GM03348 (cell line): ENCODE measurements around the gene C11orf42.
A peak's percentile ranks its signal among the peaks of the same experiment; 100 is the strongest.

Experiments used
- DNase-seq: peaks from one replicate; pipeline ENCODE4 v3.0.0; 2012; ENCODE audit warnings: low spot score

The C11orf42 gene, protein sequence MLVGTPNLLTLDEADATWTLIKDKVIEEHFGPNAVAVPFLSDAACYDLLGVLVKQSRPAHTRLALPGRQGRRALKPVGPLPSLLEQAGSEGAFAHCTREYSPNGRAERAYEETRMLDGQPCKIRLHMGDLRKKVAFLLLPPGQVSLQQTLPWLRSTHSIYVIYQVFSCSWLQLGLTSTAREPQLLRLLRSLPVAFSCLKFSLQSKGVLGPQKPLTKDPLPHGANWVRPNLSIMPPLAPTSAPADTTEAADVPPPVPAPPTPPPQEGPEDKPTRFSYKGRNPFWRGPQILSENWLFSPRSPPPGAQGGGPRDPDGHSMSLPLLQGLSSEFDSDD

DNA sequence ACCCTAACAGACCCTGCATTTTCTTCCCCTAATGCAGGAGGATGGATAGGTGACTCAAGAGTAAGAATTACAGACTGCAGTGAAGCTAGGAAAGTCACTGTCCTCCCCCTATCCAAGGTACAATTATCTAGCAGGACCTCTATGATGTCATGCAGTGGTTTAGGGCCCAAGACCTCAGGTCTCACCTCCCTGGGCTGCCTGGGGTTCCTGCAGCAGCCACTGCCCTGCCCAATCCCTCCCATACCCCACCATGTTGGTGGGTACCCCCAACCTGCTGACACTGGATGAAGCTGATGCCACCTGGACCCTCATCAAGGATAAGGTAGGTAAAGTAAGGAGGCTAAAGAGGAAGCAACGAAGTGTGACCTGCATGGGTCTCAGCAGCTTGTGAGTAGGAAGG, at the start of gene C11orf42:
Gene C11orf42 (plus strand): TSS at position 192 of the 400 bp plus-strand sequence. CDS start 59 bp downstream, at position 251.
- DNase-seq: no peak

DNA sequence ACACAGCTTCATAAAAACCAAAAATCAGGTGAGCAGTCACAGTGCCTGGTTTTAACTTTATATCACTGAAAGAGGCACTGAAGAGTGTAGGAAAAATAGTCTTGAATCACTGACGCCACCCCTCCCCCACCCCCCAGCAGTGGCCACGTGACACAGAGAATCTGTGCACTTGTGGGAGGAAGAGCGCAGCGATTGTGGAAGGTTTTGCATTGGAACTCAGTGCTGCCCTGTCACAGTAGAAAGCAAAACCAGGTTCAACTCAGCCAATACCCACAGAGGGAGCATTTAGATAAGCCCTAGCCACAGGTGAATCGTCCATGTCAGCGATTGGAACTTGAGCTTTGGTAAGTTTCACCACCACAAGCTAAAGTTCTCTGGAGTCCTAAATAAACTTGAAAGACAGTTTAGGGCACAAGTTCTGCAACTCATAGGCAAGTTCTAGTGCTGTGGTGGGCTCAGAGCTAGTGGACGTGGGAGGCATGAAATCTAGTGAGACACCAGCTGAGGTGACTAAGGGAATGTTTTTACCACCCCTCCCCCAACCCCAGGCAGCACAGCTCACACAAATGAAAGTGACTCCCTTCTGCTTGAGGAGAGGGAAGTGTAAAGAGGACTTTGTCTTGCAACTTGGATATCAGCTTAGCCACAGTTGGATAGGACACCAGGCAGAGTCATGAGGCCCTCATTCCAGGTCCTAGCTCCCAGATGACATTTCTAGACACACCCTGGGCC, 48.6 kb upstream of the C11orf42 start:
- DNase-seq: no peak

DNA sequence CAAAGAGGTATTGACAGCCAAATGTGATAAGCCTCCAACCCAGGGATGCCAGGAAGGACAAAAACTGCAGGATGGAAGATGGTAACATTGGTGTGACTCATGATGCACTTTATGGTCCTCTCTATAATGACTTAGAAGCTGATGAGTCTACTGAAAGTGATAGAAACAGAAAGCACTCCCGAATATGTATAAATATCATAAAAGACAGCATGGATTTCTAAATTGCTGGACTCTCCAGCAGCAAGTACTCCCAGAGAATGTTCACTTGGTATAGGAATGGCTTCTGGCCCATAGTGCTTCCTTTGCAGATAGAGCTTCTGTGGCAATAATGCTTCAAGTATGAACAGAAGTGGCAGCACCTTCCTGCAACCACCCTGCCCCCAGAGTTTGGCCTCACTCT, 35.1 kb upstream of the C11orf42 start, which contains the start of gene OR52B2:
Gene OR52B2 (minus strand): TSS at position 101 of the 400 bp plus-strand sequence. CDS start 0 bp downstream, at position 101.
- no peak for DNase-seq

DNA sequence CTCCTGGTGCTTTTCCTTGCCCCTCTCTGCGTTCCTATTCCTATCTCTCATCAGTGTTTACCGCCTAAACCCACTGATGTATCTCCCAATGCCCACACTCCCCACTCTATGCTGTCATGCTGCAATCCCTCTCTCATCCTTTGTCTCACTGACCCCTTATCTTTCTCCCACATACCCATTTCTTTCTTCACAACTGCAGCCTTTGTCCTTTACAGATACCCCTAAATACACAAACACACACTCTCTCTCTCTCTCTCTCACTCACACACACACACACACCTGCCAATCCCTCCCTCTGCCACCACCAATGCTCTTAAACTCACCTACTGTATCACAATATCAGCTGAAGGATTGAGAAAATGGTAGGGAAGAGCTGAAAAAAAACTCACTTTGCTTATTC, 29.9 kb upstream of the C11orf42 start:
- DNase-seq: no peak

DNA sequence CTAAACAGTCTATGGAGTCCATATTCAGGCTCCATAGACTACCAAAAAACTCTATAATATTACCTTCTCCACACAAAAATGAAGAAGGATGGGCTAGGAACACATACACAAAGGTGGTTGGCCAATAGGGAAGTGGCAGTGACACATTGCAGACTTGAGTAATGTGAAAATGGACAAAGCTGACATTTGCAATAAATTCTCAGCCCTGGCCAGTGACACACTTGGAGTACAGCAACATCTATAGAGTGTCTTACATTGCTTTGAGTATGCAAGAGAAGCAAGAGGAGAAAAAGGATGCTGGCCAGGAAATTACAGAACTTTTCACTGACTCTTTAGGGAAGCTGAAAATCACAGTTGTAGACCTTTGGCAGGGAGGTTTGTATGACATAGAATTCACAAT, 13.6 kb upstream of the C11orf42 start:
- no peak for DNase-seq

DNA sequence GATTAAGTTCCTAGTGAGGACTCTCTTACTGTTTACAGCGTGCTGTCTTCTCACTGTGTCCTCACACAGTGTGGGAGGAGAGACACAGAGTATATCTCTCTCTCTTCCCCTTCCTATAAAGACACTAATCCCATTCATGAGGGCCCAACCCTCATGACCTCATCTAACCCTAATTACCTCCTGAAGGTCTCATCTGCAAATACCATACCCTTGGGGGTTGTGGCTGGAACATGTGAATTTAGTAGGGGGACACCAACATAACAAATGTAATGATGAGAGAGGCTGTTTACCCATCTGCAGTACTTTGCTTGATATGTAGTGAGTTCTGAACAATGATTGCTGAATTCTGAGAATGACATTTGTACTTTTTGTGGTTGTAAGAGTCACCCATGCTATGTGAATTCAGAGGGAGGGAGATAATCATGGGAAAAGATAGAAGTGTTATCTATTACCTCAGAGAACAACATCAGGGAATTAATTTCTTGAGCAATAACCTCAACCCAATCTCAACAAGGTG, 11.2 kb upstream of the C11orf42 start:
- no peak for DNase-seq

DNA sequence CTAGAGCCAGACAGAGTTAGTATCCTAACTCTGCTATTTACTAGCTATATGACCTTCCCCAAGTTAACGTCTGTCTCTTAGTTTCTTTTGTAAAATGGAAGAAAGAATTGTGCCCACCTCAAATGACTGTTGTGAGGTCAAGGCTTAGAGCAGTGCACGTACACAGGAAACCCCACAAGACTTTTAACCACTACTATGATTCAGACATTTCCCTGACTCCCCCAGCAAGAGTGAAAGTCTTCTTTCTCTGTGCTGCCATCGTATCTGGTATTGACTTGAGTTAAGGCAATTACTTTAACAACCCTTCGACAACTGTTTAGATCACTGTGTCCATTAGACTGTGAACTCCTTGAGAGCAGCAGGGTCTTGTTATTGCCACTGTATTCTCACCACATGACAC, 9.0 kb upstream of the C11orf42 start:
- no peak for DNase-seq

DNA sequence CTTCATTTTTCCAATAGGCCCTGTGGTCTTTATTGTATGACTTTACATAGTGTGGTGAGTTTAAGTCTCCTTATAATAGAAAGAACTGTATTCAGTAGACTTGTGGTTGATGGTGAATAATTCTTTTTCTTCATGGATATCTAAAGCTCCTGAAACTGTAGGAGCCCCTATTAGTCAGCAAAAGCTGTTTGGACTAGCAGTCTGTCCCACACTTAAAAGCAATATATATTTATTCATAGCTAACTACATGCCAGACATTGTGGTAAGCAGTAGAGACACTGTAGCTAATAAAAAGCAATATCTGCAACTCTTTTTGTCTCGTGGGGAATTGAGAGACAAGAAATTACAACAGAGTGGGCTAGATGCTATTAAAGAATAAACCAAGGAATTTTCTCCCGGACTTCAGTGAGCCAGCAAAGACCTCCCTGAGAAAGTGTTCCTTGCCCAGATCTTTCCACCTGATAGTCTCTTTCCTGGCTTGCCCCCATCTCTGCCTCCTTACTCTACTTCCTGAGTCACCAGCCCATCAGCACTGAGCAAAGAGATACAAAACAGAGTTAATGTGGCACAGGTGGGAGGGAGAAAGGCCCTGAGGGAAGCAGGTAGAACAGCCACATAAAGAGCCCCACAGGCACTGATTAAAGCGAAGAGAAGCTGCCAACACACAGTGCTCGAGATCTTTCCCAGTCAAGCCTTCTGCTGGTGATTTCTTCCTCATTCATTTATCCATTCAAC, 7.7 kb upstream of the C11orf42 start:
- DNase-seq: no peak

DNA sequence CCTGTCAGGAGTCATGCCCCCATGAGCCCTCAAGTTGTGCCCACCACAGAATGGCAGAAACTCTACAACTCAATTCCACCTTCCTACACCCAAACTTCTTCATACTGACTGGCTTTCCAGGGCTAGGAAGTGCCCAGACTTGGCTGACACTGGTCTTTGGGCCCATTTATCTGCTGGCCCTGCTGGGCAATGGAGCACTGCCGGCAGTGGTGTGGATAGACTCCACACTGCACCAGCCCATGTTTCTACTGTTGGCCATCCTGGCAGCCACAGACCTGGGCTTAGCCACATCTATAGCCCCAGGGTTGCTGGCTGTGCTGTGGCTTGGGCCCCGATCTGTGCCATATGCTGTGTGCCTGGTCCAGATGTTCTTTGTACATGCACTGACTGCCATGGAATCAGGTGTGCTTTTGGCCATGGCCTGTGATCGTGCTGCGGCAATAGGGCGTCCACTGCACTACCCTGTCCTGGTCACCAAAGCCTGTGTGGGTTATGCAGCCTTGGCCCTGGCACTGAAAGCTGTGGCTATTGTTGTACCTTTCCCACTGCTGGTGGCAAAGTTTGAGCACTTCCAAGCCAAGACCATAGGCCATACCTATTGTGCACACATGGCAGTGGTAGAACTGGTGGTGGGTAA, 6.1 kb upstream of the C11orf42 start, which contains the start of gene OR52W1:
Gene OR52W1 (plus strand): TSS at position 51 of the 637 bp plus-strand sequence. CDS start 0 bp downstream, at position 51.
- DNase-seq: no peak

DNA sequence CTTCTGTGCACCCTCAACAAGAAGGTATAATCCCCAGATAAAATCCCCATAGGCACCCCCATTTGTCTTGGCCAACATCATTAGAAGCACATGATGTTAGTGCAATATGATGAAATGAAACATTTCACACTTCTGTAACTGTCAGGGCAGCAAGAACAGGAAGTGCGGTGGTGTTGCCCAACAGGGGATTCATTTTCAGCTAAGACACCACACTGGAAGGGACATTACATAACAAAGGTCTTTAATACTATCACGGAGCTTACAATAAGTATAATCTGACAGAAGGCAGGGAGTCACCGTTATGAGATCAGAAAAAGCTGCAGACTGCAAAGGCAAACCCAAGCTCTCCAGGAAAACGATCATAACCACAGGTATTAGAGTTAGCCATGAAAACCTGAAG, 4.4 kb upstream of the C11orf42 start:
- DNase-seq: no peak

DNA sequence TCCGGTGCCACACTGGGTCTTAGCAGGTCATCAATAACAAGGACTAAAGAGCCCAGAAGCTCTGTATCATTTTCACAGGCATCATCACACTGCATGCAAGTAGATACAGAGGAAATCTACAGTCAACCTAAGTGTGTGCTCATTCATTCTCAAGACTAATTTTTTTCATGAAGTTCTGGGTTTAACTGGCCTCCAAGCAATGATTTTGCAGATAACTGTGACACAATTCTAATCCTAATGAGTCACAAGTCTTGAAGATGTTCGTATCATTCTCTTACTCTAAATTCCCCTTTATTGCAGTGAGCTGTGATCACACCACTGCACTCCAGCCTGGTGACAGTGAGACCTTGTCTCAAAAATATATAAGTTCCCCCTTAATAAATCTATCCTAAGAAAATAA, 3.9 kb upstream of the C11orf42 start:
- DNase-seq: peak; percentile 16

DNA sequence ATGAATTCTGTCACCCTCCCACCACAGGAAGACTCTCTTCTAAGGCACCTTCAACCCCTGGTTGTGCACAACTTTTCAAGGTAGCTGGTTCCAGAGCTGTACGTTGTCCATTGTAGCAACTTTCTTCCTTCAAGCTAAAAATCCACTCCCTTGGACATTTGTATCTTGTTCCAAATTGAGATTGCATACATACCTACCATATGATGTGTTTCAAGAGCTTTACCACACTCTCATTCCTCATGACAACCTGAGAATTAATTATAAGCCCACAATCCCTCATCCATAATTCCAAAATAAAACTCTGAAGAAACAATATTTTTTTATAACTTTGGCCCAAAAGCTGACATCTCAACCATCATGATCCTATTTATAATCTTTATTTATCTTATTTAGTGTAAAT, 3.3 kb upstream of the C11orf42 start:
- peak; percentile 29 for DNase-seq

DNA sequence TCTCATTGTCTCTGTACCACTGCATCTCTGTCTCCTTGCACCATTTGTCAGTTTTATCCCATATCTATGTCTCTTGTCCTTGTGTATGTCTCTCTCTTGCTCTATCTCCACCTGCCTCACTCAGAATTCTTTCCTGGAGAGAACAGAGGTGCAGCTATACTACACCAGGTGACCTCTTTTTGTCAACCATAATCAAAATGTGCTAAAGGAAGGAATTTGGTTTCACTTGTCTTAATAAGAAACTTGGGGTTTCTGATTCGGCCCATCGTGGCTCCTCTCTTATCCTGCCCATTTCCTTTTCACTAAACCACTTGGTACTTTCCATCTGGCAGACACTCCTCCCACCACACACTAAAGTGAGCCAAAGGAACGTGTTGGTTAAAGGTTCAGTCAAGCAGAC, 2.0 kb upstream of the C11orf42 start:
- no peak for DNase-seq

DNA sequence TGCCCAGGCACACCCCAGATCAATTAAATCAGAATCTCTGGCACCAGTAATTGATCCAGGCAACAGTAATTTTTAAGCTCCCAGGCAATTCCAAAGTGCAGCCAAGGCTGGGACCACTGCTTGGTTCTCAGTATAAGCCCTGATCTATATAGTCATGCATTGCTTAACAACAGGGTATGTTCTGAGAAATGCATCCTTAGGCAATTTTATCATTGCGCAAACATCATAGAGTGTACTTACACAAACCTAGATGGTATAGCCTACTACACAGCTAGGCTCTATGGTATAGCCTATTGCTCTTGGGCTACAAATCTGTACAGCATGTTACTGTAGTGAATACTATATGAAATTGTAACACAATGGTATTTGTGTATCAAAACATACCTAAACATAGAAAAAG, 651 bp upstream of the C11orf42 start:
- DNase-seq: no peak

DNA sequence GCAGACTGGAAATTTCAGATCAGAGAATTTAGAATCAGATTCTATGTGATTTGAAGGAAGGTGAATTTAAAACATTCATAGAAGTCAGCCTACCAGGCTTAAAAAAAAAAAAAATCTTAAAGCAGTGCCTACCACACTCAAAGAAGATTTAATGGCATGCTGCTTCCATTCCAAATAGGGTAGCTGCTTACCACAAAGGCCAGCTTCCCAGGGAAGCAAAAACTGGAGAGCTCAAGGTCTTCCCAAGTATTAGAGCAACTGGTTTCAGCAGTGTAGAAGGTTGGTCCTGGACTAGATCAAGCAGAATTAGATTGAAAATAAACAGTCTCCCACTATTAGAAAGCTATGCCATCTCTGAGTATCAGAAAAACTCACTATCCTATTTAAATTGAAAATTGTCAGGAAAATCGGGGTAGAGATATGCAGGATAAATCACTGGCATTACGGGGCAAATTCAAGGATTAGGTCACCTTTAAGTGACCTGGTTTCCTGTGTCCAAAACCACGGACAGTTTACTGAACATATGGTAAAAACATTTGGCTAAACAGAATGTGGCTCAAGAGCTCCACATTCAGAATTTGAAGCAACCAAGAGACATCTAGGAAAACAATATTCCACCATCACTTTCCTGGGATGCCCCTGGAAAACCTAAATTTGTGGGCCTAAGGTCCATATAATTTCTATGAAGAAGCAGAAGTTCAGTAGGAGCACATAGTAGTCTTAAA, 1.3 kb downstream of the C11orf42 start:
- no peak for DNase-seq

DNA sequence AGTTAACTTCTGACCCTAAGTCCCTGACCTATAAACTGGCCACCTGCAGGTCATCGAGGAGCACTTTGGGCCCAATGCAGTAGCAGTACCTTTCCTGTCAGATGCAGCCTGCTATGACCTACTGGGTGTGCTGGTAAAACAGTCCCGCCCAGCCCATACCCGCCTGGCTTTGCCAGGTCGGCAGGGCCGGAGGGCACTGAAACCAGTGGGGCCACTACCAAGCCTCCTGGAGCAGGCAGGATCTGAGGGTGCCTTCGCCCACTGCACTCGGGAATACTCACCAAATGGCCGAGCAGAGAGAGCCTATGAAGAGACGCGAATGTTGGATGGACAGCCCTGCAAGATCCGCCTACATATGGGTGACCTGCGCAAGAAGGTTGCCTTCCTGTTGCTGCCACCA, 4.4 kb downstream of the C11orf42 start:
- no peak for DNase-seq

DNA sequence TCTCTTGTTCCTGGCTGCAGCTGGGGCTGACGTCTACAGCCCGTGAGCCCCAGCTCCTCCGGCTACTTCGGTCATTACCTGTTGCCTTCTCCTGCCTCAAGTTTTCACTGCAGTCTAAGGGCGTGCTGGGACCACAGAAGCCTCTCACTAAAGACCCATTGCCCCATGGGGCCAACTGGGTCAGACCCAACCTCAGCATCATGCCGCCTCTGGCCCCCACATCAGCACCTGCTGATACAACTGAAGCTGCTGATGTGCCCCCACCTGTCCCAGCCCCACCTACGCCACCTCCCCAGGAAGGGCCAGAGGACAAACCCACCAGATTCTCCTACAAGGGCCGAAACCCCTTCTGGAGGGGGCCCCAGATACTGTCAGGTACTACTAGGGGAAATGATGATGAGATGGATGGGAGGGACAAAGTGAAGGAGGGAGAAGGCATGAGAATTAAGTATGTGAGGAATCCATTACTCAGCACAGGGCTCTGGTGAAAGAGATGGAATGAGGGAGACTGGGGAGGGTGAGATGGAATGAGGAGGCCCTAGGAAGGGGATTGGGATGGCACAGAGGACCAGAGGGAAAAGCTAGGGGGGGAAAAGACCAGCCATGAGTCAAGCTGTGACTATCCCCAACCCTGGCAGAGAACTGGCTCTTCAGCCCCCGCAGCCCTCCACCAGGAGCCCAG, 5.1 kb downstream of the C11orf42 start:
- DNase-seq: peak; percentile 35

DNA sequence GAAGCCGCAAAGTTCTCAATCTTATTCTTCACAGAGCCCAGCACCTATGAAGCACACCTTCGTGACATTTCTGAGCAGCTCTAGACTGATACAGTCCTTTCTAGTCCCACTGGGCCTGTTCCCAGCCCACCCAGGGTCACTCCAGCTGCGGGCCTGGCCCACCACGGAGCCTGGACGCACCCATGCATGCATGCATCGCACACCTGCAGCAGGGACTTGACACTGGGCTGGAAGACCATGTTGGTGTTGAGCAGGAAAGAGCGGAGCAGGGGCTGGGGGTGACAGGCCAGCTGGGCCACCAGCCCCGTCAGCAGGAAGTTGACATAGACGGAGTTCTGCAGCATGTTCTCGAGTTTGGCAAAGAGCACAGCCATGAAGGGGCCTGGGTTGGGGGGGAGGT, 9.2 kb downstream of the C11orf42 start:
- DNase-seq: no peak

DNA sequence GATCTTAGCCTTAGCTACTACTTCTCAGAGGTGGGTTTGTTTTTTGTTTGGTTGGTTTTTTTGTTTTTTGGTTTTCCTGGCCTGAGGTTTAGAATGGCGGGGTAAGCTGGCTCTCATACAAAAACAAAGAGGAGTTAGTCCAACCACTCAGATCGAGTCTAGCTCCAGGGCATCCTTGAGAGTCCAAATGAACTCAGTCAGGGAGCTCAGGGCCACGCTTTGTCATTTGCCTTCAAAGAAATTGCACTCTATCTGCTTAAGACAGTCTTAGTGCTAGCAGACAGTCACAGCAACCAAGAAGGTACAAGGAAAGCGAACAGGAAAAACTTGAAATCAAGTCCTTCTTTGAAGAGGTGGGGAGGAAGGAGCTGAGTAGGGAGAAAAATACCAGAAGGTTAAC, 11.1 kb downstream of the C11orf42 start:
- DNase-seq: no peak

DNA sequence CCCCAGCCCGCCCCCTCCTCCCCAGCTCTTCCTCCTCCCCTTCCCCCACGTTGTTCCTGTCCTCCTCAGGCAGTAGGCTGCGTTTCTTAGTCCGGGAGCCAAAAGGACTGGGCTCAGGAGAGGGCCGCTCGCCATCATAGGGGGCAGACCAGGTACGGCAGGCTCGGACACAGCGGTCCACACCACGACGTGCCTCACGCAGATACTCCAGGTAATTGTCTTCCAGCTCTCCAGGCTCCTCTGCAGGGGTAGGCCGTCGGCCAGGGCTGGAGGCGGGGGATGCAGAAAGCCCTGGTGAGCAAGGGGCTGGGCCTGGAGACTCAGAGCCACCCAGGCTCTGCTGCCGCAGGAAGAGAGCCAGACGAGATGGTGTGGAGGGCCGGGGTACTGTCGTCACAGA, 12.4 kb downstream of the C11orf42 start:
- DNase-seq: no peak

DNA sequence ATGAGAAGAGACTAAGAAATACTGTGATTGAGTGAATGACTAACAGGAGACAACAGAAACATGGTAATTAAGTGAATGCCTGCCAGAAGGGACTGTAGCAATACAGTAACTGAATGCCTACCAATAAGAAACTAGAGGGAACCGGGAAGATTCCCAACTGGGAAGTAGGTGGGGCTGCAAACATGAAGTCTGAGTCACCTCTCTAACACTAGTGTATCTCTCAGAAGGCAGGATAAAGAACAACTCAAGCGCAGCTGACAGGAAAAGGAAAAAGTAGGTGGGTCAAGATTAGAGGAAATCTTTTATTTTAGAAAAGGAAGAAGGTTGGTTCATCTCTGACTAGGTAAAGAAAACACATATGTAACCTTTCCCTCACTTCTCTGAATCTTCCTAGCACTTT, 14.0 kb downstream of the C11orf42 start:
- peak; percentile 92 for DNase-seq
